Neuronal stem cell (in vitro differentiated cells): ENCODE data around the gene PCP4L1.

Experiments used
- DNase-seq: peaks from one replicate; pipeline ENCODE4 v3.0.0-alpha.2; 2013; ENCODE audit warnings: low spot score
- H2AFZ ChIP-seq: one replicate; pipeline ENCODE4 v1.6.1; 2013; ENCODE audit warnings: mild to moderate bottlenecking, low read length, inconsistent platforms
- H2AK5ac ChIP-seq: 2 replicates; pipeline ENCODE4 v1.6.1; 2013; ENCODE audit warnings: low read depth, mild to moderate bottlenecking, inconsistent platforms, low read length, moderate library complexity, mixed read lengths
- H2BK120ac ChIP-seq: 2 replicates; pipeline ENCODE4 v1.6.1; 2013; ENCODE audit warnings: low read depth, mild to moderate bottlenecking, inconsistent platforms, low read length, moderate library complexity, mixed read lengths
- H2BK12ac ChIP-seq: one replicate; pipeline ENCODE4 v1.6.1; 2013; ENCODE audit warnings: low read length, inconsistent platforms
- H2BK15ac ChIP-seq: 2 replicates; pipeline ENCODE4 v1.6.1; 2013; ENCODE audit warnings: mild to moderate bottlenecking, low read length, inconsistent platforms, mixed read lengths
- H2BK5ac ChIP-seq: one replicate; pipeline ENCODE4 v1.6.1; 2013; ENCODE audit warnings: inconsistent platforms, mild to moderate bottlenecking, low read length, moderate library complexity
- H3K14ac ChIP-seq: one replicate; pipeline ENCODE4 v1.6.1; 2013; ENCODE audit warnings: low read length, inconsistent platforms
- H3K18ac ChIP-seq: 2 replicates; pipeline ENCODE4 v1.6.1; 2013; ENCODE audit warnings: low read length, inconsistent platforms
- H3K23ac ChIP-seq: 2 replicates; pipeline ENCODE4 v1.6.1; 2013; ENCODE audit warnings: low read depth, mild to moderate bottlenecking, mixed read lengths, low read length, inconsistent platforms; ENCODE audit not compliant: poor library complexity
- H3K27ac ChIP-seq: replicated peaks from 3 replicates; pipeline ENCODE4 v1.5.1; 2013; ENCODE audit warnings: low read length, inconsistent platforms
- H3K27me3 ChIP-seq, 3 experiments: 2 replicates each; pipeline ENCODE4 v1.6.1; 2013; ENCODE audit warnings: low read length in 3 of 3, mild to moderate bottlenecking in 2 of 3, inconsistent platforms in 1 of 3, low read depth in 1 of 3, mixed read lengths in 1 of 3, moderate library complexity in 1 of 3; ENCODE audit not compliant: control insufficient read depth in 3 of 3, insufficient read depth in 3 of 3
- H3K36me3 ChIP-seq, 2 donors: replicated peaks in 1 of 2; 2 replicates each; pipeline ENCODE4 v1.6.1; 2013; ENCODE audit warnings: low read length in 2 of 2; ENCODE audit not compliant: control insufficient read depth in 2 of 2, insufficient read depth in 2 of 2
- H3K4ac ChIP-seq: 2 replicates; pipeline ENCODE4 v1.6.1; 2013; ENCODE audit warnings: inconsistent platforms, mild to moderate bottlenecking, low read length, moderate library complexity
- H3K4me1 ChIP-seq, 2 donors: 1 replicate in 1 of 2; 2 replicates in 1 of 2; pipeline ENCODE4 v1.6.1; 2013; ENCODE audit warnings: low read length in 2 of 2, low read depth in 1 of 2; ENCODE audit not compliant: control insufficient read depth in 2 of 2, insufficient read depth in 1 of 2
- H3K4me2 ChIP-seq: one replicate; pipeline ENCODE4 v1.6.1; 2013; ENCODE audit warnings: mild to moderate bottlenecking, low read length, inconsistent platforms; ENCODE audit not compliant: insufficient read depth, poor library complexity, severe bottlenecking
- H3K4me3 ChIP-seq, 2 donors: 2 replicates each; pipeline ENCODE4 v1.5.1; 2013; ENCODE audit warnings: low read length in 2 of 2, mild to moderate bottlenecking in 2 of 2, inconsistent platforms in 1 of 2, moderate library complexity in 1 of 2
- H3K79me1 ChIP-seq: one replicate; pipeline ENCODE4 v1.6.1; 2013; ENCODE audit warnings: low read depth, mild to moderate bottlenecking, inconsistent platforms, low read length, moderate library complexity
- H3K9ac ChIP-seq: one replicate; pipeline ENCODE4 v1.6.1; 2013; ENCODE audit warnings: mild to moderate bottlenecking, low read depth, low read length, inconsistent platforms; ENCODE audit not compliant: poor library complexity
- H3K9me3 ChIP-seq, 2 donors: replicated peaks in 1 of 2; 2 replicates each; pipeline versions ENCODE3 to v1.6.1; 2013; ENCODE audit warnings: low read length in 2 of 2, mild to moderate bottlenecking in 2 of 2, inconsistent platforms in 1 of 2, low read depth in 1 of 2, mixed read lengths in 1 of 2, moderate library complexity in 1 of 2; ENCODE audit not compliant: control insufficient read depth in 2 of 2, insufficient read depth in 1 of 2
- H4K8ac ChIP-seq: one replicate; pipeline ENCODE4 v1.6.1; 2013; ENCODE audit warnings: low read depth, mild to moderate bottlenecking, inconsistent platforms, low read length, moderate library complexity
- H4K91ac ChIP-seq: one replicate; pipeline ENCODE4 v1.6.1; 2013; ENCODE audit warnings: low read length, low read depth, mild to moderate bottlenecking, inconsistent platforms; ENCODE audit not compliant: poor library complexity
- WGBS, 2 donors: extraction: QIAGEN DNeasy Blood & Tissue Kit; methylation state at CpG; one replicate each; pipeline ENCODE4 v1.1.7; 2013; ENCODE audit warnings: missing lambda C conversion rate in 2 of 2, mixed read lengths in 1 of 2; ENCODE audit not compliant: insufficient read length in 2 of 2, insufficient replicate concordance in 1 of 2; ENCODE audit errors: extremely low coverage in 2 of 2; 5-methylcytosine and 5-hydroxymethylcytosine counted together

Gene PCP4L1

DNA sequence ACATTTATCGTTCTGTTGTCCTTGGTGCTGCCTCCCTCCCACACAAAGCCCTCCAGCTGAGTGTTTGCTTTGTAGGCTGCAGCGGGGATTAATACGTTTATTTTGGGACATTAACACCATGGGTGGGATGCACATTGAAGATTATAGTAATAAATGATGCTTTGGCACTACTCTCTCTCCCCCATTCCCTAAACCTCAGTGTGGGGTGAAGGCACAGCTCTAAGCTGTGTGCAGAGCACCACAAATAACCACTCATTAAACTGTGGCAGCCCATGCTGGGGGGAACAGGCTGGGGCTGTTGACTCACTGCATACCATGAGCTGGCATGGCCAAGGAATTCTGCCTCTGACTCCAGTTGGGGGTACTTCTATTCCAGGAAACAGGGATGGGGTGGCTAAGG lies 7.7 kb downstream of the PCP4L1 start:
- WGBS, 2 donors, result no CpG with 5 or more reads among the region's 3 CpGs
- no peak overlapping the region for H2AFZ ChIP-seq
- peaks cover 3 to 5% of the 10 kb centered on the region in 2 donors for H3K4me1 ChIP-seq
- DNase-seq, result no peak
- no peak overlapping the region for H3K23ac ChIP-seq
- no peak overlapping the region for H3K14ac ChIP-seq
- H2BK12ac ChIP-seq, result no peak overlapping the region
- H2AK5ac ChIP-seq, result no peak overlapping the region
- no peak overlapping the region for H3K4me3 ChIP-seq
- H3K9me3 ChIP-seq, result no peaks in the 10 kb centered on the region
- H3K27me3 ChIP-seq, result peaks cover 0 to 13% (median 0%) of the 10 kb centered on the region in 3 experiments
- H2BK5ac ChIP-seq, result no peak overlapping the region
- H3K4me2 ChIP-seq, result no peak overlapping the region
- H3K79me1 ChIP-seq, result no peaks in the 10 kb centered on the region
- H2BK15ac ChIP-seq, result no peak overlapping the region
- H4K8ac ChIP-seq, result no peak overlapping the region
- H4K91ac ChIP-seq, result no peak overlapping the region
- H2BK120ac ChIP-seq, result no peak overlapping the region
- H3K27ac ChIP-seq, result no peak overlapping the region
- no peak overlapping the region for H3K18ac ChIP-seq
- H3K9ac ChIP-seq, result no peak overlapping the region
- no peak overlapping the region for H3K4ac ChIP-seq
- H3K36me3 ChIP-seq, result no peaks in the 10 kb centered on the region

DNA sequence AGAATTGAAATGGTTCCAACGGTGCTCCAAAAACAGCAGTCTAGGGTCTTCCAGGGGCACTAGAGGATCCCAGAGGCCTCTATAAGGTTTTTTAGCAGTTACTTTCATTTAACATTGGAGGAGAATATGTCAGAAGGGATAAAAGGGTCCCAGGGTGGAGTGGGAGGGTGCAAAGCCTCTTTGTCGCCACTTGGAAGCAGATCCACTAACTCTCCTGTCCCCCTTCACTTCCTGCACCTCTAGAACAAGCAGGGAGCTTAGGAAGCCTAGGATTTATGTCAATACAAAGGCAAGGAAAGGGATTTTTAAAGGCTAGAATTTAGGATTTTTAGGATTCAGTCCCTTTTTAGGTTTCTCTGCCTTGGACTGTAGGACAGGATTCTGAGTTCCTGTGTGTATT lies 8.3 kb downstream of the PCP4L1 start:
- no peak overlapping the region for H2BK12ac ChIP-seq
- no peaks in the 10 kb centered on the region for H3K36me3 ChIP-seq
- H3K4me3 ChIP-seq, result no peak overlapping the region
- no peak overlapping the region for H2AFZ ChIP-seq
- no peak overlapping the region for H3K4me2 ChIP-seq
- DNase-seq, result no peak
- no peak overlapping the region for H2BK15ac ChIP-seq
- WGBS, 2 donors, result no CpG with 5 or more reads among the region's 2 CpGs
- H4K8ac ChIP-seq, result no peak overlapping the region
- H2AK5ac ChIP-seq, result no peak overlapping the region
- H4K91ac ChIP-seq, result no peak overlapping the region
- no peak overlapping the region for H3K9ac ChIP-seq
- H3K79me1 ChIP-seq, result no peaks in the 10 kb centered on the region
- peaks cover 2 to 5% of the 10 kb centered on the region in 2 donors for H3K4me1 ChIP-seq
- no peak overlapping the region for H3K4ac ChIP-seq
- peaks cover 0 to 9% (median 0%) of the 10 kb centered on the region in 3 experiments for H3K27me3 ChIP-seq
- H3K9me3 ChIP-seq, result no peaks in the 10 kb centered on the region
- no peak overlapping the region for H3K14ac ChIP-seq
- H3K18ac ChIP-seq, result no peak overlapping the region
- no peak overlapping the region for H2BK120ac ChIP-seq
- no peak overlapping the region for H2BK5ac ChIP-seq
- no peak overlapping the region for H3K27ac ChIP-seq
- H3K23ac ChIP-seq, result no peak overlapping the region

GRCh38 chr1:161267321-161267720 lies 8.8 kb downstream of the PCP4L1 start:
- WGBS, 2 donors, result no CpG with 5 or more reads among the region's 3 CpGs
- Histone ChIP-seq H2AFZ (no peak overlapping the region), H3K4me3 (no peak overlapping the region), H3K4me1 (peaks cover 2 to 5% of the 10 kb centered on the region in 2 donors), H2BK120ac (no peak overlapping the region), H4K91ac (no peak overlapping the region), H3K18ac (no peak overlapping the region), H3K9ac (no peak overlapping the region), H2BK5ac (no peak overlapping the region), H3K23ac (no peak overlapping the region), H3K27ac (no peak overlapping the region), H3K14ac (no peak overlapping the region), H3K9me3 (no peaks in the 10 kb centered on the region), H4K8ac (no peak overlapping the region), H3K36me3 (no peaks in the 10 kb centered on the region), H3K4me2 (no peak overlapping the region), H2BK12ac (no peak overlapping the region), H2AK5ac (no peak overlapping the region), H3K79me1 (no peaks in the 10 kb centered on the region), H3K4ac (no peak overlapping the region), H3K27me3 (peaks cover 0 to 7% (median 0%) of the 10 kb centered on the region in 3 experiments), H2BK15ac (no peak overlapping the region)
- DNase-seq, result no peak

DNA sequence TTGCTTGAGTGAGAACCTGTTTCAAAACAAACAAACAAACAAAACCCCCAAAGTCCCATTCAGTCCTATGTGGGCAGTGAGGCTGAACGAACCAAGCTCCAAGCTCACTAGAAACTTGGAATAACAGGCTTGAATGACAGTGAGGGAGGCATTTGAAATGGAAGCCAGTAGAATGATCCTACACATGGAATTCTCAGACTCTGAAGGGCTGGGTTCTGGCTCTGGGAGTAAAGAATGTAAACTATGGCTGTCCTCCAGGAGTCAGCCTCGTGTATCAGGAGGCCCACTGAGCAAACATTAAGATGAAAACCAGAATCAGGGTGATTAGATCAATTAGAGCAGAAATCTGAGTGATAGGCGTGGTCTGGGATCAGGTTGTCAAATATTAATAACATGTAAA lies 14.9 kb downstream of the PCP4L1 start:
- Histone ChIP-seq H3K4me1 (no peaks in the 10 kb centered on the region), H3K9ac (no peak overlapping the region), H2BK15ac (no peak overlapping the region), H4K8ac (no peak overlapping the region), H3K4me3 (no peak overlapping the region), H2AFZ (no peak overlapping the region), H3K36me3 (no peaks in the 10 kb centered on the region), H4K91ac (no peak overlapping the region), H2BK5ac (no peak overlapping the region), H2AK5ac (no peak overlapping the region), H3K27ac (no peak overlapping the region), H2BK12ac (no peak overlapping the region), H3K4ac (no peak overlapping the region), H3K4me2 (no peak overlapping the region), H3K14ac (no peak overlapping the region), H3K18ac (no peak overlapping the region), H3K23ac (no peak overlapping the region), H3K79me1 (no peaks in the 10 kb centered on the region), H2BK120ac (no peak overlapping the region), H3K9me3 (no peaks in the 10 kb centered on the region), H3K27me3 (peaks cover 0 to 39% (median 0%) of the 10 kb centered on the region in 3 experiments)
- no CpG with 5 or more reads among the region's 3 CpGs for WGBS, 2 donors
- no peak for DNase-seq
